Activated naive CD8-positive, alpha-beta T cell treated with anti-CD3 and anti-CD28 coated beads, Interleukin-2, amount 10 ng/mL, durations not matched to agents 7 days and 5 days (primary cell): ENCODE data around the gene CARD11. TPM values are rescaled to one million over a fixed set of nuclear protein-coding genes. Genes with fewer than 3 reads are reported as not detected.

Source experiments
- ATAC-seq: fragments of 150-1000 bp; cut with Tn5 transposase; one replicate; pipeline ENCODE4 v1.10.0; 2021; ENCODE audit warnings: low read depth, moderate library complexity
- POLR2A ChIA-PET: fragments of 350-600 bp; sonication (Branson Sonifier 250); formaldehyde crosslinking; loops from one replicate; lab custom pipeline; 2021; ENCODE audit warnings: antibody characterized with exemption; lab: Charles Lee
- DNase-seq: peaks from one replicate; pipeline ENCODE4 v3.0.0; 2021
- H3K27ac Mint-ChIP-seq: one replicate; pipeline ENCODE4 v1.8.0; 2022; ENCODE audit warnings: mild to moderate bottlenecking, mixed read lengths
- H3K27me3 Mint-ChIP-seq: one replicate; pipeline ENCODE4 v1.8.0; 2022; ENCODE audit warnings: mild to moderate bottlenecking, moderate library complexity, mixed read lengths
- H3K36me3 Mint-ChIP-seq: one replicate; pipeline ENCODE4 v1.8.0; 2021; ENCODE audit warnings: mild to moderate bottlenecking, mixed read lengths
- H3K4me1 Mint-ChIP-seq: one replicate; pipeline ENCODE4 v1.8.0; 2021; ENCODE audit warnings: mixed read lengths
- H3K4me3 Mint-ChIP-seq: one replicate; pipeline ENCODE4 v1.8.0; 2022; ENCODE audit warnings: mild to moderate bottlenecking, moderate library complexity, mixed read lengths
- H3K9me3 Mint-ChIP-seq: one replicate; pipeline ENCODE4 v1.8.0; 2021; ENCODE audit warnings: mixed read lengths
- total RNA-seq, 2 experiments: library from RNA; stranded (reverse); gene quantifications; one replicate each; pipeline ENCODE4 v1.2.3, GENCODE V29; 2021

The CARD11 gene
- total RNA-seq, 2 experiments from 2014 or later = 140 to 151 TPM

DNA sequence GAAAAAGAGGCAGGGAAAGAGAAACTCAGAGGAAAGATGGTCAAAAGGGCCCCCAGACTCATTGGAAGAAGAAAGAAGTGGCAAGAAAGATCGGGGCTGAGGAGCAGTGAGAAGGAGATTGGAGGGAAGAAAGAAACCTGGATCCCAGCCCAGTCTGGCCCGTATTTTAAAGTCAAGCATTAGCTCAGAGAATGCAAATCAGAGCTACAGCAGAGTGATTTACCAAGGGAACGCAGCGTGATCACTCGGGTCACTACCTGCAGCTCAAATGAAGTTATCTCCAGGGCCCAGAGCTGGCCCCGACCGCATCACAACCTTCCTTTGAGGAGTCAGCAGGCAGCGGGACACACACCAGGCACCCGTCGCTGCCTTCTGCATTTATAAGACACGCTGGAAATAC is 72.8 kb downstream of the CARD11 start:
- no peak overlapping the region for H3K4me3 Mint-ChIP-seq
- ATAC-seq (no peak), DNase-seq (peak; percentile 19)
- peaks cover 27% of the 10 kb centered on the region for H3K4me1 Mint-ChIP-seq
- H3K36me3 Mint-ChIP-seq = peaks cover 33% of the 10 kb centered on the region
- peak overlapping the region; percentile 91 for H3K27ac Mint-ChIP-seq
- H3K9me3 Mint-ChIP-seq = peaks cover 7% of the 10 kb centered on the region
- POLR2A ChIA-PET = interaction anchor here (1.0 to 1.4 kb wide), 3 partner anchors 11 to 16 kb away, joined by 3 to 4 read pairs (median 4); no protein-coding TSS in a partner anchor
- H3K27me3 Mint-ChIP-seq = no peaks in the 10 kb centered on the region

DNA sequence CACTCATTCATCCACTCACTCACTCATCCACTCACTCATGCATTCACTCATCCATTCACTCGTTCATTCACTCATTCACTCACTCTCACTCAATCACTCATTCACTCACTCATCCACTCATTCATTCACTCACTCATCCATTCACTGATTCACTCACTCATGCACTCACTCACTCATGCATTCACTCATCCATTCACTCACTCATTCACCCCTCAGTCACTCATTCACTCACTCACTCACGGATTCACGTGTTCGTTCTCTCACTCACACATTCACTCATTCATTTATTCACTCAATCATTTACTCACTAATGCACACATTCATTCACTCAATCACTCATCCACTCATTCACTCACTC is 73.4 kb downstream of the CARD11 start:
- Mint-ChIP-seq H3K27ac (no peak overlapping the region), H3K4me3 (no peak overlapping the region), H3K36me3 (peaks cover 35% of the 10 kb centered on the region), H3K4me1 (peaks cover 29% of the 10 kb centered on the region), H3K9me3 (peaks cover 10% of the 10 kb centered on the region), H3K27me3 (no peaks in the 10 kb centered on the region)
- DNase-seq (no peak), ATAC-seq (no peak)
- POLR2A ChIA-PET = no interaction called here

DNA sequence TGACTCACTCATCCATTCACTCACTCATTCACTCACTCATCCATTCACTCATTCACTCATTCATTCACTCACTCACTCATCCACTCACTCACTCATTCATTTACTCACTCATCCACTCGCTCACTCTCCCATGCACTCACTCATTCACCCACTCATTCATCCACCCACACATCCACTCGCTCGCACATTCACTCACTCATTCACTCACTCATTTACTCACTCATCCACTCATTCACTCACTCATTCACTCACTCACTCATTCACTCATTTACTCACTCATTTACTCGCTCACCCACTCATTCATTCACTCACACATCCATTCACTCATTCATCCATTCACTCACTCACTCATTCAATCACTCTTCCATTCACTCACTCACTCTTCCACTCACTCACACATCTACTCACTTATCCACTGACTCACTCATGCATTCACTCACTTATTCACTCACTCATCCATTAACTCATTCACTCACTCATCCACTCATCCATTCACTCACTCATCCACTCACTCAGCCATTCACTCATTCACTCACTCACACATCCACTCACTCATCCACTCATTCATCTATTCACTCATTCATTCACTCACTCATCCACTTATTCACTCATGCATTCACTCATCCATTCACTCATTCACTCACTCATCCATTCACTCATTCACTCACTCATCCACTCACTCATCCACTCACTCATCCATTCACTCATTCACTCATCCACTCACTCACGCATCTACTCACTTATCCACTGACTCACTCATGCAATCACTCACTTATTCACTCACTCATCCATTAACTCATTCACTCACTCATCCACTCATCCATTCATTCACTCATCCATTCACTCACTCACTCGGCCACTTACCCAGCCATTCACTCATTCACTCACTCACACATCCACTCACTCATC is 74.0 kb downstream of the CARD11 start:
- H3K4me3 Mint-ChIP-seq = no peak overlapping the region
- POLR2A ChIA-PET = no interaction called here
- no peak for DNase-seq
- H3K4me1 Mint-ChIP-seq = peaks cover 30% of the 10 kb centered on the region
- no peaks in the 10 kb centered on the region for H3K27me3 Mint-ChIP-seq
- peaks cover 10% of the 10 kb centered on the region for H3K9me3 Mint-ChIP-seq
- H3K36me3 Mint-ChIP-seq = peaks cover 38% of the 10 kb centered on the region
- no peak overlapping the region for H3K27ac Mint-ChIP-seq
- ATAC-seq = no peak

DNA sequence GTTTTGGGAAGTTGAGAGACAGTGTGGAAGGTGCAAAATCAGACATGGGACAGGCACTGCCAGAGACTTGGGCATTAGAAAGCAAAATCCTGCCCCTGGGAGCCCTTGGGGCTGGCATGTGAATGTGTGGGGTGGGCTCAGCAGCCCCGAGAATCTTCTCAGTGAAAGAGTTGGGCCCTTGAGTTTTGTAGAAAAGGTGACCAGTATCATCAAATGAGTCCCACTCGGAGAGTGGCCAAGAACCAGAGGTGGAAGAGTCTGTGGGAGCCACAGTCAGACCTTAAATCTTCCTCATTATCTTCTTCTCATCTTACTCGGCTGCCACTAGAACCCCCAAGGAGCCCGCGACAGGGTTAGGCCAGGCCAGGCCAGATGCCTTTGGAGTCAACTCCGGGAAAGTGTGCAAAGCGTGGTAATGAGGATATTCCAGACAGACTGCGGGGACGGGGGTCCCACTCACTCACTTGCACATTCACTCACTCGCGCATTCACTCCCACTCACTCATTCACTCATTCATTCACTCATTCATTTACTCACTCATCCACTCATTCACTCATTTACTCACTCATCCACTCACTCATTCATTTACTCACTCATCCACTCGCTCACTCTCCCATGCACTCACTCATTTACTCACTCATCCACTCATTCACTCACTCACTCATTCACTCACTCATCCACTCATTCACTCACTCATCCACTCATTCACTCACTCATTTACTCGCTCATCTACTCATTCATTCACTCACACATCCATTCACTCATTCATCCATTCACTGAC is 74.9 kb downstream of the CARD11 start:
- no peak for ATAC-seq
- peak; percentile 24 for DNase-seq
- Mint-ChIP-seq H3K9me3 (peaks cover 10% of the 10 kb centered on the region), H3K4me3 (no peak overlapping the region), H3K4me1 (peaks cover 28% of the 10 kb centered on the region), H3K27me3 (no peaks in the 10 kb centered on the region), H3K27ac (peak overlapping the region; percentile 36), H3K36me3 (peaks cover 38% of the 10 kb centered on the region)
- POLR2A ChIA-PET = no interaction called here

DNA sequence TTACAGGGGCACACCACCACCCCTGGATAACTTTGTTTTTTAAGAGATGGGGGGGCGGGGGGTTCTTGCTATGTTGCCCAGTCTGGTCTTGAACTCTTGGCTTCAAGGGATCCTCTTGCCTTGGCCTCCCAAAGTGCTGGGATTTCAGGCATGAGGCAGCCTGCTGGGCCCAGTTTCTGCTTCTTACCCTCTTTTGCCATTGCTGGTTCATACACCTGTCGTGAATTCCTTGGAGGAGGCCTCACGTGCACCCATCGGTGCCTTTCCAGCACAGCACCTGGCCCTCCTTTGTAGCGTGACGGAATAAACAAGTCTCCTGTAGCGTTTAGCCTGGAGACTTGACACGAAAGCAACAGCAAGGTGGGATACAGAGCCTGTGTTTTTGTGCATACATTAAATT is 75.5 kb downstream of the CARD11 start:
- Mint-ChIP-seq H3K36me3 (peaks cover 37% of the 10 kb centered on the region), H3K4me3 (no peak overlapping the region), H3K9me3 (peaks cover 10% of the 10 kb centered on the region), H3K27me3 (no peaks in the 10 kb centered on the region), H3K27ac (peak overlapping the region; percentile 36), H3K4me1 (peaks cover 27% of the 10 kb centered on the region)
- ATAC-seq = no peak
- POLR2A ChIA-PET = no interaction called here
- peak; percentile 11 for DNase-seq

DNA sequence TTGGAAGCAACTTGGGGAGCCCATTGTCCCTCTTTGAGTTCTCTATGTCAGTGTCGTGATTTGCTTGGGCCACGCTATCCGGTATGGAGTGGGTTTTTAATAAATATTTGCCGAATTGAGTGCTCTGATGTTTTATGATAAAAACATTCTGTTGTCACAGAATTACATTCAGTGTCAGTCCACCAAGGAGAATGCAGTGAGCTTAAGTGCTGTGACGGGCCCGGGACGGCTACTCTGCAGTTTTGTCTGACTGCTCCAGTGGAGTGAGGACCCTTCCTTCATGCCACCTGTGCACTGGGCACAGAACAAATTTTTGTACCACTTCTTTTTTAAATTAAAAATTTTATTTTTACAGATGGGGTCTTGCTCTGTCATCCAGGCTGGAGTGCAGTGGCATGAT is 76.0 kb downstream of the CARD11 start:
- Mint-ChIP-seq H3K4me1 (peaks cover 25% of the 10 kb centered on the region), H3K27me3 (no peaks in the 10 kb centered on the region), H3K36me3 (peaks cover 41% of the 10 kb centered on the region), H3K4me3 (no peak overlapping the region), H3K27ac (no peak overlapping the region), H3K9me3 (peaks cover 10% of the 10 kb centered on the region)
- no peak for ATAC-seq
- POLR2A ChIA-PET = interaction anchor here (0.9 kb wide), 1 partner anchor 13 kb away, joined by 3 read pairs; no protein-coding TSS in a partner anchor
- DNase-seq = no peak

DNA sequence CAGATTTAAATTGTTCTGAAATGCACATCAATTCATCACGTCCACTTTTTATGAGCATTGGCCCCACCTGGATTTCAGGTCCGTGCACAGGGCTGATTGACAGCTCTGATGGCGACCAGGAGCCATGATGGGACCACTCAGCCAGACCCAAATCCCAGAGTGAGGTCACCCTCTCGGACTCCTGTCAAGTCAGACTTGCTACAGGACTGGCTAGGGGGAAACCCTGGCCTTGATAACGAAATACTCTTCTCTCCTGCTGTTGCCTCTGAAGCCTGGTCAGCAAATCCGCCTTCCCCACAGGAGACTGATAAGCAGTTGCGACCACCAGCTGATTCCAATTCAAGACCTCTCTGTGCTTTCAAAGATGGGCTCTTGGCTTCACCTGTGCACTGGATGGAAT is 76.4 kb downstream of the CARD11 start:
- peaks cover 36% of the 10 kb centered on the region for H3K36me3 Mint-ChIP-seq
- ATAC-seq (no peak), DNase-seq (peak; percentile 22)
- H3K9me3 Mint-ChIP-seq = peaks cover 10% of the 10 kb centered on the region
- no peak overlapping the region for H3K27ac Mint-ChIP-seq
- H3K27me3 Mint-ChIP-seq = no peaks in the 10 kb centered on the region
- POLR2A ChIA-PET = interaction anchor here (0.9 kb wide), 1 partner anchor 13 kb away, joined by 3 read pairs; no protein-coding TSS in a partner anchor
- peaks cover 24% of the 10 kb centered on the region for H3K4me1 Mint-ChIP-seq
- H3K4me3 Mint-ChIP-seq = no peak overlapping the region

DNA sequence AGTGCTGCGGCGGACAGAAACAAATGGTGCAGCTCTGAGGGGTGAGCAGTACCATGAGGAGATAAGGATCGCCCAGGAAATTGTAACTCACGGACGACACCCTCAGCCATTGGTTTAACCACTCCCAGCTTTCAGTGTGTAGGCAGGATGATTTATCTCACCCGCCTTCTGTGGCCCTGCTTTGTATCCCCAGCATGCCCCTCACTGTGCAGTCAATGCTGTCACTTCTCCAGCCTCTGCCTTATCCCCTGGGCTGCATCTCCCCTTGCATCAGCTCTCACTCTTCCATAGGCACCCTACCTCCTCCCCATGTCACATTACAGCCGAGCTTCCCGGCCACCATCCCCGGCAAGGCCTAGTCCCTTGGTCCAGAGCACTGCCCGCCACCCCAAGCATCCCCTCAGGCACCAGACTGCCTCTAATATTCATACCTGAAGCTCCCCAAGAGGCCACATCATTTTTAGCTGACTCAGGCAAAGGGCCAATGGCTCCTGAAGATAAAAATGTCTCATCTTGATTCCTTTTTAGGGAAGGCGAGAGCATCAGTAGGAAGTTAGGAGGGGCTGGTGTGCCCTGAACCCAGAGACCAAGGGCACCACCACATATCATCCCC is 77.1 kb downstream of the CARD11 start:
- peaks cover 27% of the 10 kb centered on the region for H3K4me1 Mint-ChIP-seq
- peaks cover 43% of the 10 kb centered on the region for H3K36me3 Mint-ChIP-seq
- POLR2A ChIA-PET = interaction anchor here (0.9 to 1.9 kb wide), 3 partner anchors 12 to 126 kb away, joined by 3 to 5 read pairs (median 3); no protein-coding TSS in a partner anchor
- H3K4me3 Mint-ChIP-seq = no peak overlapping the region
- peak; percentile 21 for DNase-seq
- no peaks in the 10 kb centered on the region for H3K27me3 Mint-ChIP-seq
- no peak overlapping the region for H3K27ac Mint-ChIP-seq
- H3K9me3 Mint-ChIP-seq = peaks cover 10% of the 10 kb centered on the region
- ATAC-seq = no peak

DNA sequence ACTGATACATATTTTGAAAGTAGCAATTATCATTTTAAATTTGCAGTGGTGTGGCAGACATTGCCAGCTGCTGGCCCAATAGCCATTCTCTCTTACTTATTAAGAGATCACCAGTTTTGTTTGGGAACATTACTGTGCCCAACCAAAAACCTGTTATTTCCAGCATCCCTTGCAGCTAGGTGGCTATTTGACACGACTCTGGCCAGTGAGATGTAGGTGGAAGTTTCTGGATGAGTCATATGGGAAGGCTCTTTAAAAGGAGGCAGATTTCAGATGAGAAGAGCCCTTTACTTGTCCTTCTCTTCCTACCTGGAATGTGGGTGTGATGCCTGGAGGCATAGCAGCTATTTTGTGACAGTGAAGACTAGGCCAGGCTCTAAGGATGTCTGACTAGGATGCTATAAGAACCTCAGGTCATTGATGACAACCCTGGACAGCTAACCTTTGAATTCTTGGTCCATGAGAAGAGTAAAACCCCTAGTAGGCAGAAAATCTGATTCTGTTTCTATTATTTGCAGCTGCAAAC is 77.9 kb downstream of the CARD11 start:
- Mint-ChIP-seq H3K9me3 (peaks cover 10% of the 10 kb centered on the region), H3K4me1 (peaks cover 25% of the 10 kb centered on the region), H3K36me3 (peaks cover 51% of the 10 kb centered on the region), H3K27ac (no peak overlapping the region), H3K4me3 (no peak overlapping the region), H3K27me3 (no peaks in the 10 kb centered on the region)
- POLR2A ChIA-PET = interaction anchor here (1.3 to 1.9 kb wide), 4 partner anchors 9 to 127 kb away, joined by 3 to 5 read pairs (median 4); no protein-coding TSS in a partner anchor
- DNase-seq (no peak), ATAC-seq (no peak)

DNA sequence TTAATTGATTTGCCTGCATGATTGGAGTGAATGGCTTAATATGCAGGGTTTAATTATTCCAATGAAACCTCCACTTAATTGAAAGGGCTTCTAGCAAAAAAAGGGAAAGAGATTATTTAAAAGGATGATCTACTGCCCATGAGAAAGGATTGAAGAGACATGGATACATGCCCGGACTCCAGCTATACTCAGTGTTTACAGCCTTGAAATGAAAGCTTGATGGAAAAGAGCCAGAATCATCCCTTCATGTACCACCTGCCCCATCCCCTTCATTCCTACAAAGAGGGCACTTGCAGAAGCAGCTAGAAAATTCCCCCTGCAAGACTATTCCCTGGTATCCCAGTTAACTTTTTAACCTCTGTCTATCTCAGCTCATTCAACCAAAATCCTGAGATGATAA is 78.4 kb downstream of the CARD11 start:
- Mint-ChIP-seq H3K9me3 (peaks cover 10% of the 10 kb centered on the region), H3K27ac (no peak overlapping the region), H3K27me3 (no peaks in the 10 kb centered on the region), H3K4me1 (peaks cover 28% of the 10 kb centered on the region), H3K4me3 (no peak overlapping the region), H3K36me3 (peaks cover 54% of the 10 kb centered on the region)
- DNase-seq (no peak), ATAC-seq (no peak)
- POLR2A ChIA-PET = interaction anchor here (1.3 to 1.9 kb wide), 4 partner anchors 9 to 128 kb away, joined by 3 to 5 read pairs (median 4); no protein-coding TSS in a partner anchor

DNA sequence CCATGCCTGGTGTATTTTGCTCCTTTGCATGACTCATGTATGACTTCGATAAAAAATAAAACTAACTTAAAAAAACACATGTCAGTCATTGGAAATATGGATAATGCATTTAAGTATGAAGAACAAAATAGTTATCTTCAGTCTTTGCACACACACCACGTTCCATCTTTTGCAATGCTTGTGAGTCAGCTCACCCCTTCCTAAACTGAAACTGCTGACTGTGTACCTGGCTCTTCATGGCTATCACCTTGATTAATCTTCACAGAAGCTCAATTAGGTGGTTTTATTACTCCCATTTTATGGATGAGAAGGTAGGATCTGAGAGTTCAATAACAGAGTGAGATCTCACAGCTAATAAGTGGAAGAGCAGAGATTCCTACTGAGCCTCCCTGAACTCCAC is 79.5 kb downstream of the CARD11 start:
- H3K27ac Mint-ChIP-seq = no peak overlapping the region
- peaks cover 38% of the 10 kb centered on the region for H3K4me1 Mint-ChIP-seq
- H3K36me3 Mint-ChIP-seq = peaks cover 60% of the 10 kb centered on the region
- no peak for DNase-seq
- H3K27me3 Mint-ChIP-seq = no peaks in the 10 kb centered on the region
- H3K4me3 Mint-ChIP-seq = no peak overlapping the region
- POLR2A ChIA-PET = interaction anchor here (1.9 kb wide), 1 partner anchor 8 kb away, joined by 5 read pairs; no protein-coding TSS in a partner anchor
- peaks cover 10% of the 10 kb centered on the region for H3K9me3 Mint-ChIP-seq
- no peak for ATAC-seq

DNA sequence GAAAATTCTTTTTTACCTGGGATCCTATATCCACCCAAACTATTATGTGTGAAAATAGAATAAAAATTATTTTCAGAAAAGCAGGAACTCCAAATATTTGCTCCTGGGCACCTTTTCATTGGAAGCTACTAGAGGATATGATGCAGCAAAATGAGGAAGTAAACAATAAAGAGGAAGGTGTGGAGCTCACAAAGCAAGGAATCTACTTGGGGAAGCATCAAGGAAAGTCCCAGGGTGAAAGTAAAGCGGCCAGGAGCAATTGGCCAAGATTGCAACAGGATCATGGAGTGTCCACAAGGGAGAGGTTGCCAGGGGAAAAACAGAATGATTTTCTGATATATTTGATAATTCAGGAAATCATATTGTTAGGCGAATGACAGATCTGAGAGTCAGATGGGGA is 80.8 kb downstream of the CARD11 start:
- POLR2A ChIA-PET = no interaction called here
- ATAC-seq = no peak

More for the DNA sequence above, 80.8 kb downstream of the CARD11 start:
- H3K27me3 Mint-ChIP-seq = no peaks in the 10 kb centered on the region
- DNase-seq = no peak
- H3K4me3 Mint-ChIP-seq = no peak overlapping the region
- H3K4me1 Mint-ChIP-seq = peaks cover 51% of the 10 kb centered on the region
- H3K27ac Mint-ChIP-seq = no peak overlapping the region
- peaks cover 68% of the 10 kb centered on the region for H3K36me3 Mint-ChIP-seq
- H3K9me3 Mint-ChIP-seq = peaks cover 10% of the 10 kb centered on the region
